C1 segment of cervical spinal cord (tissue), 14 donors: ENCODE measurements around the gene ABCG1.
"Not testable (repeated sequence)": the region's sequence is repeated elsewhere in the genome, so short reads cannot be mapped to it uniquely, and the experiment has no call there.

Experiments used
- DNase-seq, 14 donors: peaks; one replicate each; lab custom pipeline; 2025; lab: John Stamatoyannopoulos, UW

The ABCG1 gene

GRCh38 chr21:42289926-42290325 lies 71.0 kb downstream of the ABCG1 start:
- DNase-seq = peak in 8 of 14 donors; percentile 8 to 36 (median 18)

- DNase-seq = no peak
Measured at GRCh38 chr21:42290505-42290904, 71.6 kb downstream of the ABCG1 start.

GRCh38 chr21:42291003-42291750 lies 72.2 kb downstream of the ABCG1 start:
- no peak for DNase-seq

- DNase-seq = no peak
Measured at GRCh38 chr21:42291751-42292562, 73.0 kb downstream of the ABCG1 start.

- not testable (repeated sequence) for DNase-seq
Measured at GRCh38 chr21:42292563-42293142, 73.7 kb downstream of the ABCG1 start.

GRCh38 chr21:42293649-42294272 lies 74.8 kb downstream of the ABCG1 start:
- no peak for DNase-seq

- no peak for DNase-seq
Measured at GRCh38 chr21:42294273-42294880, 75.4 kb downstream of the ABCG1 start.

GRCh38 chr21:42295845-42296244 lies 76.9 kb downstream of the ABCG1 start:
- DNase-seq = no peak

- DNase-seq = no peak
Measured at GRCh38 chr21:42296501-42296900, 77.6 kb downstream of the ABCG1 start.

- DNase-seq = no peak
Measured at GRCh38 chr21:42297377-42297776, 78.4 kb downstream of the ABCG1 start.

GRCh38 chr21:42298237-42298636 lies 79.3 kb downstream of the ABCG1 start:
- DNase-seq = no peak

GRCh38 chr21:42298657-42299056 lies 79.7 kb downstream of the ABCG1 start:
- no peak for DNase-seq

- DNase-seq = no peak
Measured at GRCh38 chr21:42299324-42300044, 80.5 kb downstream of the ABCG1 start.

- no peak for DNase-seq
Measured at GRCh38 chr21:42300045-42300583, 81.2 kb downstream of the ABCG1 start.

GRCh38 chr21:42300956-42301355 lies 82.0 kb downstream of the ABCG1 start:
- no peak for DNase-seq

GRCh38 chr21:42301371-42302075 lies 82.6 kb downstream of the ABCG1 start:
- no peak for DNase-seq

GRCh38 chr21:42302076-42302650 lies 83.2 kb downstream of the ABCG1 start:
- peak in 1 of 14 donors; percentile 9 for DNase-seq

GRCh38 chr21:42302794-42303193 lies 83.9 kb downstream of the ABCG1 start:
- no peak for DNase-seq

GRCh38 chr21:42303443-42303842 lies 84.5 kb downstream of the ABCG1 start:
- no peak for DNase-seq
